GM12872 (cell line): ENCODE results near the gene TFDP1.

Source experiments
- CTCF ChIP-seq: IDR thresholded peaks from 3 replicates; pipeline ENCODE4 v1.5.1; 2011; ENCODE audit warnings: low read depth, mild to moderate bottlenecking, low read length, moderate library complexity; ENCODE audit not compliant: insufficient read depth

Gene TFDP1

GRCh38 chr13:113620036-113620796 is 35.7 kb downstream of the TFDP1 start:
- no peak for TF ChIP-seq CTCF

GRCh38 chr13:113621046-113621445 is 36.5 kb downstream of the TFDP1 start:
- no peak for TF ChIP-seq CTCF

DNA sequence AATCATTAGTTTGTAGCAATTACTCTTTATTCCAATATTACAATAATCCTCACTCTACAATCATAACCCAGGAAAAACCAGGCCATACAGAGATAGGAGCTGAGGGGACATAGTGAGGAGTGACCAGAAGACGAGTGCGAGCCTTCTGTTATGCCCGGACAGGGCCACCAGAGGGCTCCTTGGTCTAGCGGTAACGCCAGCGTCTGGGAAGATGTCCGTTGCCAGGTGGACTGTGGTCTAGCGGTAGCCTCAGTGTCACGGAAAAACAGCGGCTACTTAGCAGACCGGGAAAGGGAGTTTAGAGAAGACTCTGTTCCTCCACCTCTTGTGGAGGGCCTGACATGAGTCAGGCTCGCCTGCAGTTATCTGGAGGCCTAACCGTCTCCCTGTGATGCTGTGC is 36.9 kb downstream of the TFDP1 start:
- TF ChIP-seq CTCF = 0 out of 3 replicates have a peak, but pooled peaks have one; percentile 19

DNA sequence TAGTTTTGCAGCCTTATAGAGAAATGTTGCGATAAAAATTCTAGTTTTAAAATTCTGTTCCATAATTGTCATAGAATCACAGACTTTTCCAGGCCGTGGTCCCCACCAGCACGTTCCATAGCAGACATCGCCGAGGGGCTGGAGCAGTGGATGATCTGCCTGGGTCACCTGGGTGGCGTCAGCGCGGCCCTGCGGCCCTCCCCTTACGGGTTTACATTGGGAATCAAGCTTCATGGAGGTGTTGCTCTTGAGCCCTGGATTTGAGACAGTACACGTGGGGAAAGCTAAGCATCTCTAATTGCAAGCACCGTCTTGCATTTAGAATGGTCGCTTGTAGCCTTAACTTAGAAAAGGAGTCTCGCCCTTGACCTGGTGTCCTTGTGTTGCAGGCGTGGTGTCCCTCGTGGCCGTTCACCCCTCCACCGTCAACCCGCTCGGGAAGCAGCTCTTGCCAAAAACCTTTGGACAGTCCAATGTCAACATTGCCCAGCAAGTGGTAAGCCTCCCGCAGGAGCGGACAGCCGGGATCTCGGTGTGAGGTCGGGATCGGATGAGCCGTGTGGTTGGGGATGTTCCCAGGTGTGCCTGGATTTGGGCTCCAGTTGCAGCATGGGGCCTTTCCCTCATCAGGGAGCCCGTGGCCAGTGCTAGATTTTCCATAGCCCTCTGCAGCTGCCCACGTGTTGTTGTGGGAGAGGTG is 38.4 kb downstream of the TFDP1 start:
- no peak for TF ChIP-seq CTCF

- TF ChIP-seq CTCF = no peak
Observed at GRCh38 chr13:113623491-113624234, 39.1 kb downstream of the TFDP1 start.

DNA sequence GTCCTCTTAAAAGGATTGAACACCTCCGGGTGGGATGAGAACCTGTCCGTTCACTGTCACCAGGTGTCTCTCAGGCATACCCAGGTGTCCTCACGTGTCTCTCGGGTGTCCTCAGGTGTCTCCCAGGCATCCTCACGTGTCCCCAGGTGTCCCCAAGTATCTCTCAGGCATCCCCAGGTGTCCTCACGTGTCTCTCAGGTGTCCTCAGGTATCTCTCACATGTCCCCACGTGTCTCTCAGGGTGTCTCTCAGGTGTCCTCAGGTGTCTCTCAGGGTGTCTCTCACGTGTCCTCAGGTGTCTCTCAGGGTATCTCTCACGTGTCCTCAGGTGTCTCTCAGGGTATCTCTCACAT is 39.7 kb downstream of the TFDP1 start:
- no peak for TF ChIP-seq CTCF
